Duodenal mucosa (tissue), 2 donors: ENCODE measurements around the gene SEC31A.
A peak's percentile ranks its signal among the peaks of the same experiment; 100 is the strongest.

Source experiments
- H3K27ac ChIP-seq: one replicate; pipeline ENCODE4 v1.7.0; 2013; ENCODE audit warnings: low read depth, low read length
- H3K27me3 ChIP-seq, 2 donors: one replicate each; pipeline ENCODE4 v1.7.0; 2013; ENCODE audit warnings: low read length in 2 of 2, control low read depth in 1 of 2; ENCODE audit not compliant: insufficient read depth in 2 of 2, control insufficient read depth in 1 of 2
- H3K36me3 ChIP-seq, 2 donors: one replicate each; pipeline ENCODE4 v1.7.0; 2013; ENCODE audit warnings: low read length in 2 of 2, control low read depth in 1 of 2; ENCODE audit not compliant: insufficient read depth in 2 of 2, control insufficient read depth in 1 of 2
- H3K4me1 ChIP-seq, 2 donors: one replicate each; pipeline ENCODE4 v1.7.0; 2013; ENCODE audit warnings: low read length in 2 of 2, control low read depth in 1 of 2; ENCODE audit not compliant: insufficient read depth in 2 of 2, control insufficient read depth in 1 of 2
- H3K4me3 ChIP-seq, 2 donors: one replicate each; pipeline ENCODE4 v1.7.0; 2013; ENCODE audit warnings: low read length in 2 of 2, low read depth in 1 of 2
- H3K9ac ChIP-seq, 2 donors: one replicate each; pipeline ENCODE4 v1.7.0; 2013; ENCODE audit warnings: low read length in 2 of 2, low read depth in 1 of 2
- H3K9me3 ChIP-seq, 2 donors: one replicate each; pipeline ENCODE4 v1.7.0; 2013; ENCODE audit warnings: low read length in 2 of 2, control low read depth in 1 of 2; ENCODE audit not compliant: control insufficient read depth in 1 of 2

Gene SEC31A

GRCh38 chr4:82898322-82899243 is 7.6 kb upstream of the SEC31A start:
- H3K9me3 ChIP-seq, result no peaks in the 10 kb centered on the region
- H3K4me3 ChIP-seq, result peak overlapping the region; percentile 94 to 98
- H3K9ac ChIP-seq, result peak overlapping the region; percentile 99 to 100
- peak overlapping the region; percentile 100 for H3K27ac ChIP-seq
- peaks cover 27 to 31% of the 10 kb centered on the region in 2 donors for H3K4me1 ChIP-seq
- no peaks in the 10 kb centered on the region for H3K27me3 ChIP-seq
- peaks cover 13 to 17% of the 10 kb centered on the region in 2 donors for H3K36me3 ChIP-seq

GRCh38 chr4:82896755-82897154 is 5.8 kb upstream of the SEC31A start:
- Histone ChIP-seq H3K36me3 (peaks cover 17 to 19% of the 10 kb centered on the region in 2 donors), H3K4me3 (no peak overlapping the region), H3K9ac (no peak overlapping the region), H3K4me1 (peaks cover 35 to 36% of the 10 kb centered on the region in 2 donors), H3K9me3 (no peaks in the 10 kb centered on the region), H3K27me3 (no peaks in the 10 kb centered on the region), H3K27ac (no peak overlapping the region)

DNA sequence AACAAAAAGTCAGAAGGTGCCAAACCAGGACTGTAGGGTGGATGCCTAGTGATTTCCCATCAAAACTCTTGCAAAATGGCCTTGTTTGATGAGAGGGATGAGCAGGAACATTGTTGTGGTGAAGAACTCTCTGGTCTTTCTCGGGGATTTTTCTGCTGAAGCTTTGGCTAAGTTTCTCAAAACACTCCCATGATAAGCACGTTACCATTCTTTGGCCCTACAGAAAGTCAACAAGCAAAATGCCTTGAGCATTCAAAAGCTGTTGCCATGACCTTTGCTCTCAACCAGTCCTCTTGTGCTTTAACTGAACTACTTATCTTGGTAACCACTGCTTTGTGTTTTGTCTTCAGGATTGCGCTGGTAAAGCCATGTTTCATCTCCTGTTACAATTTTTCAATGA is 3.0 kb upstream of the SEC31A start:
- Histone ChIP-seq H3K9ac (no peak overlapping the region), H3K4me3 (no peak overlapping the region), H3K27me3 (no peaks in the 10 kb centered on the region), H3K27ac (no peak overlapping the region), H3K9me3 (no peaks in the 10 kb centered on the region), H3K36me3 (peaks cover 17 to 19% of the 10 kb centered on the region in 2 donors), H3K4me1 (peaks cover 34 to 37% of the 10 kb centered on the region in 2 donors)

DNA sequence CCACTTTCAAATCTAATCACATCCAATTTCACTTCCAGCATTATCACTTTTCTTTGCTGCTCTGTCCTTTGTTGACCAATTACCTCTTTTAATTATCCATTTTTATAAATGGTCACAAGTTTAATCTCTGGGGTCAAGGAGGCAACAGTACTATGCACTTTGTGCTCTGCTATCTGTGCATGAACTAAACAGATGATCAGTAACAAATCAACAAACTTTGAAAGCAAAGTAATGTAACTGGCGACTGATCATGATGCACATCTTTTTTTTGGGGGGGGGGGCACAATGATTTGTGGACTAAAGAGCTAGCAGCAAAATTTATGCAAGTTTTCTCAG is 1.5 kb upstream of the SEC31A start:
- H3K9ac ChIP-seq, result no peak overlapping the region
- no peaks in the 10 kb centered on the region for H3K9me3 ChIP-seq
- H3K36me3 ChIP-seq, result peaks cover 17 to 19% of the 10 kb centered on the region in 2 donors
- H3K4me3 ChIP-seq, result no peak overlapping the region
- no peaks in the 10 kb centered on the region for H3K27me3 ChIP-seq
- peaks cover 26% of the 10 kb centered on the region in 2 donors for H3K4me1 ChIP-seq
- no peak overlapping the region for H3K27ac ChIP-seq

GRCh38 chr4:82891707-82892466 is 934 bp upstream of the SEC31A start:
- Histone ChIP-seq H3K9me3 (no peaks in the 10 kb centered on the region), H3K27ac (peak overlapping the region; percentile 92), H3K4me3 (peak overlapping the region; percentile 90 to 95), H3K4me1 (peaks cover 25 to 29% of the 10 kb centered on the region in 2 donors), H3K36me3 (peaks cover 15 to 17% of the 10 kb centered on the region in 2 donors), H3K27me3 (no peaks in the 10 kb centered on the region), H3K9ac (peak overlapping the region; percentile 95 to 98)

- peak overlapping the region; percentile 97 to 98 for H3K9ac ChIP-seq
- H3K27ac ChIP-seq, result peak overlapping the region; percentile 98
- H3K27me3 ChIP-seq, result no peaks in the 10 kb centered on the region
- peaks cover 13% of the 10 kb centered on the region in 2 donors for H3K36me3 ChIP-seq
- no peaks in the 10 kb centered on the region for H3K9me3 ChIP-seq
- H3K4me3 ChIP-seq, result peak overlapping the region; percentile 90 to 95
- peaks cover 35 to 37% of the 10 kb centered on the region in 2 donors for H3K4me1 ChIP-seq
Measured at GRCh38 chr4:82890528-82890900, 439 bp downstream of the SEC31A start.

GRCh38 chr4:82889287-82889686 is 1.7 kb downstream of the SEC31A start:
- peaks cover 5 to 11% of the 10 kb centered on the region in 2 donors for H3K36me3 ChIP-seq
- H3K9ac ChIP-seq, result peak overlapping the region; percentile 28 to 97
- H3K27me3 ChIP-seq, result no peaks in the 10 kb centered on the region
- no peak overlapping the region for H3K27ac ChIP-seq
- peaks cover 45 to 46% of the 10 kb centered on the region in 2 donors for H3K4me1 ChIP-seq
- peak overlapping the region; percentile 90 to 95 for H3K4me3 ChIP-seq
- no peaks in the 10 kb centered on the region for H3K9me3 ChIP-seq

- Histone ChIP-seq H3K4me1 (peaks cover 32 to 36% of the 10 kb centered on the region in 2 donors), H3K27me3 (no peaks in the 10 kb centered on the region), H3K36me3 (peaks cover 0 to 5% of the 10 kb centered on the region in 2 donors), H3K27ac (no peak overlapping the region), H3K9me3 (no peaks in the 10 kb centered on the region), H3K9ac (no peak overlapping the region), H3K4me3 (peak overlapping the region; percentile 27 to 28)
Measured at GRCh38 chr4:82886147-82886942, 4.6 kb downstream of the SEC31A start.

DNA sequence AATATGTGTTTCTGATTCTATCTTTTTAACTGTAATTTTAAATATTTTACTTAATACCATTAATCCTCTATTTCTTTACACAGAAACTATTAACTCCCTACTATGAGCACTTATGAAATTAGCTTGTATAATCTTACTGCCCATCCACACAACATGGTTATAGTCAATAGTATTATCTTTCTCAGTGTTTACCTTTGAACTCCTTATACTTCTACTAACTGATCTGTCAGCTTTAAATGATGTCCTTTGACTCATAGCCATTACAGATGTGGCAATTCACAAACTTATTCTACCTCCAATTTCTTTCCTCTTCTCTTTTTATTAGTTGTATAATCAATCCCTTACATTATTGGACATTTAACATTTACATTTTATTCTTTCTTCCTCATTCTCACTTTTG is 5.5 kb downstream of the SEC31A start:
- Histone ChIP-seq H3K9me3 (no peaks in the 10 kb centered on the region), H3K36me3 (peaks cover 0 to 10% of the 10 kb centered on the region in 2 donors), H3K4me1 (peaks cover 32 to 36% of the 10 kb centered on the region in 2 donors), H3K27ac (no peak overlapping the region), H3K4me3 (peak overlapping the region in 1 of 2 donors; percentile 27), H3K9ac (no peak overlapping the region), H3K27me3 (no peaks in the 10 kb centered on the region)
